ENCODE measurements around the gene SP6.

The SP6 gene

GRCh38 chr17:47812146-47812920 is 38.6 kb downstream of the SP6 start:
- H3K27me3 ChIP-seq (replicated peaks) = no peaks in the 10 kb centered on the region
- no peak for TF ChIP-seq CTCF (IDR thresholded peaks at IDR 0.05; ENCODE audit: low read depth, low read length, missing control alignments)
- no peak overlapping the region for H3K4me3 ChIP-seq (ENCODE audit: low read depth, low read length)
- DNase-seq = no peak
- peaks cover 36% of the 10 kb centered on the region for H3K36me3 ChIP-seq (replicated peaks)
- no peak overlapping the region for H3K27ac ChIP-seq
- in situ Hi-C loops (cut with HindIII; ENCODE audit: low pct_ligation_motif_present, low sequenced_read_pairs) = no loop called here

- no peak overlapping the region for H3K27ac ChIP-seq
- in situ Hi-C loops (cut with HindIII; ENCODE audit: low pct_ligation_motif_present, low sequenced_read_pairs) = no loop called here
- peaks cover 36% of the 10 kb centered on the region for H3K36me3 ChIP-seq (replicated peaks)
- no peak overlapping the region for H3K4me3 ChIP-seq (ENCODE audit: low read depth, low read length)
- no peaks in the 10 kb centered on the region for H3K27me3 ChIP-seq (replicated peaks)
- no peak for TF ChIP-seq CTCF (IDR thresholded peaks at IDR 0.05; ENCODE audit: low read depth, low read length, missing control alignments)
- DNase-seq = no peak
These were observed 39.3 kb downstream of the SP6 start for GRCh38 chr17:47811709-47812108.

- H3K27me3 ChIP-seq (replicated peaks) = no peaks in the 10 kb centered on the region
- H3K36me3 ChIP-seq (replicated peaks) = peaks cover 33% of the 10 kb centered on the region
- no peak for TF ChIP-seq CTCF (IDR thresholded peaks at IDR 0.05; ENCODE audit: low read depth, low read length, missing control alignments)
- peak overlapping the region; percentile 3 for H3K27ac ChIP-seq
- H3K4me3 ChIP-seq (ENCODE audit: low read depth, low read length) = no peak overlapping the region
- no peak for DNase-seq
- in situ Hi-C loops (cut with HindIII; ENCODE audit: low pct_ligation_motif_present, low sequenced_read_pairs) = no loop called here
These were observed 39.9 kb downstream of the SP6 start for GRCh38 chr17:47810901-47811635.

GRCh38 chr17:47810200-47810821 is 40.7 kb downstream of the SP6 start:
- Histone ChIP-seq H3K4me3 (ENCODE audit: low read depth, low read length) (no peak overlapping the region), H3K27me3 (replicated peaks) (no peaks in the 10 kb centered on the region), H3K27ac (peak overlapping the region; percentile 3), H3K36me3 (replicated peaks) (peaks cover 28% of the 10 kb centered on the region)
- peak; percentile 94 for DNase-seq
- no peak for TF ChIP-seq CTCF (IDR thresholded peaks at IDR 0.05; ENCODE audit: low read depth, low read length, missing control alignments)
- in situ Hi-C loops (cut with HindIII; ENCODE audit: low pct_ligation_motif_present, low sequenced_read_pairs) = no loop called here

- Histone ChIP-seq H3K27ac (no peak overlapping the region), H3K36me3 (replicated peaks) (peaks cover 23% of the 10 kb centered on the region), H3K4me3 (ENCODE audit: low read depth, low read length) (no peak overlapping the region), H3K27me3 (replicated peaks) (peaks cover 3% of the 10 kb centered on the region)
- DNase-seq = no peak
- in situ Hi-C loops (cut with HindIII; ENCODE audit: low pct_ligation_motif_present, low sequenced_read_pairs) = no loop called here
- TF ChIP-seq CTCF (IDR thresholded peaks at IDR 0.05; ENCODE audit: low read depth, low read length, missing control alignments) = no peak
These were observed 42.0 kb downstream of the SP6 start for GRCh38 chr17:47808830-47809480.
